ENCODE results near the gene CCDC146.

DNA sequence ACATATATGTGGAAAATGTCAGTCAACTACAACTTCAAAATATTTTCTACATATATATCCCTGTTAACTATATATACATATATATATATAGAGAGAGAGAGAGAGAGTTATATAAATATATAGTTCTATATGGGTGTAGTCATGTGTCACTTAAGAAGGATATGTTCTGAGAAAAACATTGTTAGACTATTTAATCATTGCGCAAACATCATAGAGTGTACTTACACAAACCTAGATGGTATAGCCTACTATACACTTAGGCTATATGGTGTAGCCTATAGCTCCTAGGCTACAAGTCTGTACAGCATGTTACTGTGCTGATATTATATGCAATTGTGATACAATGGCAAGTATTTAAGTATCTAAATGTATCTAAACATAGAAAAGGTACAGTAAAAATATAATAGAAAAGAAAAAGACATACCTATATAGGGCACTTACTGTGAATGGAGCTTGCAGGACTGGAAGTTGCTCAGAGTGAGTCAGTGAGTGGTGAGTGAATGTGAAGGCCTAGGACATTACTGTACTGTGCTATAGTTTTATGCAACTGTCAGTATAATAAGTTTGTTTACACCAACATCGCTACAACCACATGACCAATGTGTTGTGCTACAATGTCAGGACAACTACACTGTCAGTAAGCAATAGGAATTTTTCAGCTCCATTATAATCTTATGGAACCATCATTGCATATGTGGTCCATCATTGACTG is 95.2 kb downstream of the CCDC146 start:
- TF ChIP-seq, protein P1, sequence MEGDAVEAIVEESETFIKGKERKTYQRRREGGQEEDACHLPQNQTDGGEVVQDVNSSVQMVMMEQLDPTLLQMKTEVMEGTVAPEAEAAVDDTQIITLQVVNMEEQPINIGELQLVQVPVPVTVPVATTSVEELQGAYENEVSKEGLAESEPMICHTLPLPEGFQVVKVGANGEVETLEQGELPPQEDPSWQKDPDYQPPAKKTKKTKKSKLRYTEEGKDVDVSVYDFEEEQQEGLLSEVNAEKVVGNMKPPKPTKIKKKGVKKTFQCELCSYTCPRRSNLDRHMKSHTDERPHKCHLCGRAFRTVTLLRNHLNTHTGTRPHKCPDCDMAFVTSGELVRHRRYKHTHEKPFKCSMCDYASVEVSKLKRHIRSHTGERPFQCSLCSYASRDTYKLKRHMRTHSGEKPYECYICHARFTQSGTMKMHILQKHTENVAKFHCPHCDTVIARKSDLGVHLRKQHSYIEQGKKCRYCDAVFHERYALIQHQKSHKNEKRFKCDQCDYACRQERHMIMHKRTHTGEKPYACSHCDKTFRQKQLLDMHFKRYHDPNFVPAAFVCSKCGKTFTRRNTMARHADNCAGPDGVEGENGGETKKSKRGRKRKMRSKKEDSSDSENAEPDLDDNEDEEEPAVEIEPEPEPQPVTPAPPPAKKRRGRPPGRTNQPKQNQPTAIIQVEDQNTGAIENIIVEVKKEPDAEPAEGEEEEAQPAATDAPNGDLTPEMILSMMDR (IDR thresholded peaks at IDR 0.05; ENCODE audit: low read depth, low read length) = no peak
- no peak for TF ChIP-seq EZH2phosphoT487 (IDR thresholded peaks at IDR 0.05; ENCODE audit: low read depth)

Data from OCI-LY3 (cell line).